ENCODE results near the gene KIF17.

Gene KIF17

GRCh38 chr1:20616847-20617487 is 100.8 kb downstream of the KIF17 start:
- no peak for DNase-seq

DNA sequence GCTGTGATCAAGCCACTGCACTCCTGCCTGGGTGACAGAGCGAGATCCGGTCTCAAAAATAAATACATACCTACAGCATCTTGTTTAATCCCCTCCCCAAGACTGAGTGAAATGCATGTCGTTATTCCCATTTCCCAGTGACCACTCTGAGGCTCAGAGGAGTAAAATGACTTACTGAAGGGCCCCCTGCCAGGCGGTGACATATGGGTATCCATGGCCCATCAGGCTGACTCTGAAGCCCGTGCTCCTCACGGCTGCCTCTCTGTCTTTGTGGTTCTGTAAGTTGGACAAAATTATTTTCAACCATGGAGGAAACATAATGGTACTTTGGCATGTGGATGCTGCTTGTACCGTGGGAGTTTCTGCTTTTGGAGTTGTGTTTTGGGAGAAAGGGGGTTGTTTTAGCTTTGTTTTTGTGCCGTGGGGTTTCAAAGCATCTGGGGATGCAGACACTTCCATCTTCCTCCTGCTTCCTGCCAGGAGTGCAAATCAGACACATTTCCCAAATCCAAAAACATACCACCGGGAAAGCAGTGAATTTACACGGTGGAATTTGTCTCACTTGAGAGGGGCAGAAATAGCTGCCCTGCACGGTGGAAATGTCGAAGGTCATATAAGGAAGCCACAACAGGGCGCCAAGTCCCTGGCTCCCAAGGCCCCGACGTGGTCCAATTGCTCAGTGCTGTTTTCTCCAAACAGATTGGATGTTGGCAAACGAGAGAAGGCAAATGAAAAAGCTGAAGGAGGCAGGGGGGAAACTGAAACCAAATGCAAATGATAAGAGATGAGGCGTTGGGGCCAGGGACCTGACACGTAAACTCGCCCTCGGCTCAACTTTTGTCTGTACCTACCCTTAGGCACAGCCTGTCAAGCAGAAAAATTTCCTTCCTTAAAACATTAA is 101.6 kb downstream of the KIF17 start:
- no peak for DNase-seq

DNA sequence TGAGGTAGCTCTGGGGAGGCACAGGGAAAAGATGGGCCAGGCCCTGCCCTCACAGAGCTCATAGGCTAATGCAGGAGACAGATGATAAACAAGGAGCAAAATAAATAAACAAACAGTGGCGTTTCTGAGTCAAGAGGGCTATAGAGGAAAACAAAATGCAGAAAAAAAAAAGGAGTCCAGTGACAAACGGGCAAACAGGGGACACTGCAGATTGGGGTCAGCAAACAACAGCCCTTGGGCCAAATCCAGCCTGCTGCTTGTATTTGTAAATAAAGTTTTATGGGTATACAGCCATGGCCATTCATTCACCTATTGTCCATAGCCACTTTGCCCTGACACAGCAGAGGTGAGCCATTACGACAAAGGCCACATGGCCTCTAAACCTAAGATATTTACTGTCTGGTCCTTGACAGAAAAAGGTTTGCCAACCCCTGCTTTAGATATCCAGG is 103.7 kb downstream of the KIF17 start:
- no peak for DNase-seq

Data from CD4-positive, alpha-beta T cell treated with Interleukin-21 for 1 hour (primary cell).